GM21717 (cell line): ENCODE results near the gene NKAIN2.

Experiments used
- ATAC-seq: cut with Tn5 transposase; IDR thresholded peaks from one replicate; pipeline ENCODE4 v1.9.1; 2021; ENCODE audit warnings: mild to moderate bottlenecking, moderate library complexity; ENCODE audit not compliant: unreplicated experiment

Gene NKAIN2

GRCh38 chr6:124478906-124479305 is 675.2 kb downstream of the NKAIN2 start:
- no peak for ATAC-seq

DNA sequence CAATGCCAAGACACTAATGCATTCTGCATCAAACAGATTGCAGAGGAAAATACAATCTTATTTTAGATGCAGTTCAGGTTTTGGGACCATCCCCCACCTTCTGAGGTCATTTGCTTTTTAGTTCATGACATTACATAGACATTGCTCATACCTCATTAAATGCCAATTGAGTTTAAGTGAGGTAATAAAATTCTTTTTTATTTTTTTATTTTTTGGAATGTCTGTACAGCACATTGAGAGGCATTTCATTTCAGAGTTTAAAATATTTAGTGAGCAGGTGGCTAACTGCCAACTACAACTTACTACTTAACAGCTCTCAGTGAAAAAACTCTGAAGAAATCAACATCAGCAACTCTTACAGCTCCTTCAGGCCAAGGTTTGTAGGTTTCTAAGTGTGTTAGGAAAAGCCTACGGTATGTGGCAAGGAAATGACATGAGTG is 676.3 kb downstream of the NKAIN2 start:
- ATAC-seq = no peak

DNA sequence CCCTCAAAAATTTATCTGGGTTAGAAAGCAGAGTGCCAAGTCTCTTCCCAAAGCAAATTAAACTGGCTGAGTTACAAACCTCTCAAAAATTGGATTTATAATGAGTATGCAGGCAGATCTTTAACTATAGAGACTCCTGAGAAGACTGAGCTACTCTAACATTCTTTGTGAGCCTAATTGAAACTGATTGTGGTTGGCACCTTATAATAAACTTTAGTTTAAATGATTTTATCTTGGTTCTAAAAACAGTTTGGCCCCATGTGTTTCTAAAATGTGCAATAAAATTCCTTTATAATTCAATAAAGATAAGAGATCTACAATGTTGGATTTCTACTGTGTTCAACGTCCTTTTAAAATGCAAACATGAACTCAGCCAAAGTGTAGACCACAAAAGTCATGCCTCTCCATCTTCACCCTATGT is 678.4 kb downstream of the NKAIN2 start:
- no peak for ATAC-seq

GRCh38 chr6:124487623-124488431 is 684.2 kb downstream of the NKAIN2 start:
- no peak for ATAC-seq

DNA sequence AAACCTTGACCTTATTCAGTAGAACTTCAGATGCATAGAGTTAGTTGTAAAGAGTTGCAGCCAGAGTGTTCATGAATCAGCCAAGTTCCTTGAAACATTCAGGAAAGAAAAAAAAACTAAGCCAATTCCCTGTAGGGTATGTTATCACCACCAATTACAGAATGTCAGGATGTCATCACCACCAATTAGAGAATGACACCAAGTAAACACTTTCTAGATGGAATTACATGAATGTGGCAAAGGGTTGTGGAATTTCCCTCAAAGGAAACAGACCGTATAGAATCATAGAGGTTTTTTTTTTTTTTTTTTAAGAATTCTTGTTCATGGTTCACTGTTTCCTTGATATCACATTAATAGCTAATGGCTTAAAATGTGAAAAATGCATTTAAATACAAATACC is 686.5 kb downstream of the NKAIN2 start:
- no peak for ATAC-seq

DNA sequence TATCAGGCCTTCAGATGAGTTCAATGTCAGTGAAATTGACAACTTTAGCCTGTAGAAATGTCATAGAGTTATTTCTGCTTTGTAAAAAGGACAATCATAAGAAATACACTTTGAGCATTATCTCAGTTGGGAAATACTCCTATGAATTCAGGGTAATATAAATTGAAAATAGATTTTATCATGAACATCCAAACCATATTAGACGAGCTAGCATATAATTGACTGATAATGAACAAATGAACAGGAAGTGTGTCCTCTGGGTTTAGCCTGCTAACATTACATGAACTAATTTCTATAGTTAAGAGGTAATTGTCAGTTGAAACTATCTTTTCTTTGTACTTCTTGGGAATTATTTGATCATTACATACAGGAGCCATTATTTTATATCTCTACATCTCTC is 689.6 kb downstream of the NKAIN2 start:
- no peak for ATAC-seq

DNA sequence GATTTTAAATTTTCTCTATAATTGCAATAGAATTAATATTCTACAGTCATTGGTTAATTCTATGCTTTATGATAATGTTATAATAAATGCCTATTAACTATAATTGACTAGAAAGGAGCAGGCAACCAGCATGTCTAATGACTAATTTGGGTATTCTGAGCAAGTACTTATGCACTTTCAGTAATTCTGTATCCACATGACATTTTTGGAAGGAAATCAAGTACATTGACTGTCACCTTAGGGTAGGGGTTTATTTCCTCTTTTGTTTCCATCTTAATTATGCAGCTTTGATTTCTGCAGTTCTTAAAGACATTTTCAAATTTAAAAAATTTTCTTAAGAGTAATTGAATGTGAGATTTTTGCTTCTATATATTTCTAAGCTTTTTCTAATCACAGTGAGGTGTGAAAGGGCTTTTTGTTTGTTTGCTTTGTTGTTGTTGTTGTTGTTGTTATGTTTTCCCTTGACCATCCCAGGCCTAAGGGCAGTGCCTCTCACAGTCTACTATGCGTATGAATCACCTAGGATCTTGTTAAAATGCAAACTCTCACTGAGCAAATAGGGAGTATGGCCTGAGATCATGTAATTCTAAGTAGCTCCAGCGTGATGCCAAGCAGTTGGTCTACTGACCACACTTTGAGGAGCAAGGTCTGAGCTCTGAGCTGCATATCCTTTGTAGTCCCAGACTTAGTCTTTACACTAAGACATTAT is 691.4 kb downstream of the NKAIN2 start:
- no peak for ATAC-seq

GRCh38 chr6:124495665-124496190 is 692.1 kb downstream of the NKAIN2 start:
- no peak for ATAC-seq

GRCh38 chr6:124496334-124496733 is 692.7 kb downstream of the NKAIN2 start:
- no peak for ATAC-seq

- no peak for ATAC-seq
Observed at GRCh38 chr6:124512431-124512830, 708.8 kb downstream of the NKAIN2 start.

- no peak for ATAC-seq
Observed at GRCh38 chr6:124517339-124517738, 713.7 kb downstream of the NKAIN2 start.

- ATAC-seq = no peak
Observed at GRCh38 chr6:124520514-124520913, 716.8 kb downstream of the NKAIN2 start.

DNA sequence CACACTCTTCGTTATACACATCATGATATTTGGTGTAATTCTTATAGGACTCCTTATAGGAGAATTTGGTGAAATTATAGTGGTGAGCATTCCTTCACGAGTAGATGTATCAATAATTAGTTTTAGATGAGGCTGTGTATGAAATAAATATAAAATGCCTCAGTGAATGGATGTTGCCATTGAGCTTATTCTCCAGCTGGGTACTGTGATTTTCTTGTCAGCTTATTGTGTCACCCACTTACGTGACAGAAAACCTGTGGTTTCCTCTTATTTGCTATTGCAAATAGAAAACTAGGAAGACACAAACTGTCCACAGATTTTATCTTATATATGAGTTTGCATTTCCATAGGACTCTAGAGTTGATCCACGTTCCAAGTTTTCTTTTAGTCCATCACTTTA is 718.7 kb downstream of the NKAIN2 start:
- ATAC-seq = no peak

GRCh38 chr6:124524491-124525200 is 721.0 kb downstream of the NKAIN2 start:
- ATAC-seq = no peak

GRCh38 chr6:124530926-124531325 is 727.3 kb downstream of the NKAIN2 start:
- ATAC-seq = no peak

DNA sequence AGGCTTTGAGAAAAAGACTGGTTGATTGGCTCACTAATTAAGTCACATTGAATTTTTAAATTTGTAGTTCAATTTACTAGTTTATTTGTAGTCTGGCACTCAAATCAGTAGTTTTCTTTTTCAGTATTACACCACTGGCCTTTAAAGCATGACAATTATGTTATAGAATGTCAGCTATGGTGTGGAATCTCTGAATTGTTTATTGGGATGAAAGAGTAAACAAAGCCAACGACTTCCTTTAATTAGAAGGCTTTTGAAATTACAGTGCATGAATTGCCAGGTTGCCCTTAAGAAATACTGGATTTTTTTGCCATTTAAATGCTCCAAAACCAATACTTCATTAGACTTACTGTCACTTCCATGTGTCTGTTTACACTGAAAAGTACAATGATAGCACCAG is 731.6 kb downstream of the NKAIN2 start:
- no peak for ATAC-seq

DNA sequence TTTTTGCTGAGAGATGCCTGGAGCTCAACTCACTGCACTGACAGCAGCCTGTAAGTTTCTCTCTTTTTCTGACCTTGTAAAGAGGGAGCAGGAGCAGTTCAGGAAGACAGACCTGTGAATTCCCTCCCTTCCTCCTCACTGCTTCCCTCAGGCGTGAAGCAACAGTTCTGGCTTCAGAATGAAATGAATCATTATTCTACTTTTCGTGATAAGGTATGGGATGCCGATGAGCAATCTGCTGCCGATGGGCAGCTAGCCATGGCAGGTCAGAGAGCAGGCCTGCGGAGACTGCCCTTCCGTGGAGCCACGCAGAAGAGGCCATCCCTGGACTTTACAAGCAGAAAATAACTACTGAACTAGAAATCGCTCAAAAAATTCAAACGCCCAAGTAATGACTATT is 732.1 kb downstream of the NKAIN2 start:
- ATAC-seq = no peak

GRCh38 chr6:124536157-124536841 is 732.6 kb downstream of the NKAIN2 start:
- ATAC-seq = no peak

DNA sequence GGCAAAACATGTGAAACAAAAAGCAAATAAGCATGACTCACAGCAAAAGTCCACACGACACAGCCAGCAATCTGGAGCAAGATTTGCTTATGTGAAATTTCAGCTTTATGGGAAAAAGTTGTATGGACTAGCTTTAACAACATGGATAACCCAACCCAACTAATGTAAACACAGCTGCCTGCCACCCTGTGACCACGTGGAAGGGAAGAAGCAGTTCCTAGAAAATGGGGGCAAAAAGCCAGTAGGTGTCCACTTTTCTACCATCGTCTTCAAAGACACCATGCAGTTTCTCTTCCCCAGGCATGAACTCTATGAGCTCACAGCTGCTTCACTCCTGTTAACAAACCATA is 733.2 kb downstream of the NKAIN2 start:
- ATAC-seq = no peak

DNA sequence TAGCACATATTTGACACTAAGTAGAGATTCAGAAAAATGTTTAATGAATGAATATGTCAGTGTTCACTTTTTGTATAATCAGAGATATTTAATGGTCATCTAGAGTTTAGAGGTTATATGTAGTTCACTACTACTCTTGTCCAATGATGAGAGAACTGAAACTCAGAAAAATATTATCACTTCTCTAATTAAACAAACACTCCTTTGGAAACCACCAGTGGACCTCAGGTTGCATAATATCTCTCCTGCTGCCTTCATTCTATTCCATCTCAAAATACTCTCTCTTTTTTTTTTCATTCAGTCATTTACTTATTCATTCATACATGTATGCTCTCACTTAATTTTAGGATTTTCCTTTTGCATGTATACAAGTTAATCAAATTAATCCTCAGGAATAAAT is 735.4 kb downstream of the NKAIN2 start:
- no peak for ATAC-seq

DNA sequence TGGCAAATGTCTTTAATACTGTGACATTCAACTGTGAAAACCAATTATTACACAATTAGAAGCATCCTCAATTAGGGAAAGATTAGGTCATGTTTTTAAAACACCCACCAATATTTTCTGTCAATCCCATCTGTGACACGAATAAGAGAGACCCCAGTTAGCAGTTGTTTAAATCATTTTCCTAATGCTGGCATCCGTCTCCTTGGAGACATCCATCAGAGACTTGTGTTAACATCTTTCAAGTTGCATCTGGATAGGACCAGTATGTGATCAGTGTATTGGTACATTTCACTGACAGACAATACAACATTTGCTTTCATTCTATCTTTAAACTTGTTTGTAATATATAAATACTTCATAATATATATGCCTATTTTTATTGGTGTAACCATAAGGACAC is 737.9 kb downstream of the NKAIN2 start:
- ATAC-seq = no peak
